GM21515 (cell line): Measurements from ENCODE around the gene NDUFC2.
"Not testable (repeated sequence)": the region's sequence is repeated elsewhere in the genome, so short reads cannot be mapped to it uniquely, and the experiment has no call there.

Source experiments
- ATAC-seq: cut with Tn5 transposase; IDR thresholded peaks from one replicate; pipeline ENCODE4 v1.9.1; 2021; ENCODE audit not compliant: unreplicated experiment

Gene NDUFC2

DNA sequence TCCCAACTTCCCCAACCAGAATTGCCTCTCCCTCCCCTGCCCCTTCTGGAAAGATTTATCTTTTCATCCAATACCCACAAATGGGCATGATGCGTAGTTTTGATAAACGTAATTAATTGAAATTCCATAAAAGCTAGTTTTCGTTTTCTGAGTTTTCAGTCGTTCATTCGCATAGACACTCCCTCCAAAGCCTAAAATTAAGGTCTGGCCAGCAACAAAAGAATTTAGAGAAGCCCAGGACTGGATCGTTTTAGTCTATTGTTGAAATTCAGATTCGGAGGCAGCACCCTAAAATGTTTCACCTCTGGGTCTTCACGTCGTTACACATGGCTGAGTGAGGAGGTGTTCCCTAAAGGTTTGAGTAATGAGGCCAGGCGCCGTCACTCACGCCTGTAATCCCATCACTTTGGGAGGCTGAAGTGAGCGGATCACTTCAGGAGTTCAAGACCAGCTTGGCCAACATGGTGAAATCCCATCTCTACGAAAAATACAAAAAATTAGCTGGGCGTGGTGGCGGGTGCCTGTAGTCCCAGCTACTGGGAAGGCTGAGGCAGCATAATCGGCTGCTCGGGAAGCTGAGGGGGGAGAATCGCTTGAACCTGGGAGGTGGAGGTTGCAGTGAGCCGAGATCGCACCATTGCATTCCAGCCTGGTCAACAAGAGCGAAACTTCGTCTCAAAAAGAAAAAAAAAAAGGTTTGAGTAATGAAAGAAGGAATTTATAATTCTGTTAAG is 589 bp upstream of the NDUFC2 start:
- ATAC-seq, result no peak

DNA sequence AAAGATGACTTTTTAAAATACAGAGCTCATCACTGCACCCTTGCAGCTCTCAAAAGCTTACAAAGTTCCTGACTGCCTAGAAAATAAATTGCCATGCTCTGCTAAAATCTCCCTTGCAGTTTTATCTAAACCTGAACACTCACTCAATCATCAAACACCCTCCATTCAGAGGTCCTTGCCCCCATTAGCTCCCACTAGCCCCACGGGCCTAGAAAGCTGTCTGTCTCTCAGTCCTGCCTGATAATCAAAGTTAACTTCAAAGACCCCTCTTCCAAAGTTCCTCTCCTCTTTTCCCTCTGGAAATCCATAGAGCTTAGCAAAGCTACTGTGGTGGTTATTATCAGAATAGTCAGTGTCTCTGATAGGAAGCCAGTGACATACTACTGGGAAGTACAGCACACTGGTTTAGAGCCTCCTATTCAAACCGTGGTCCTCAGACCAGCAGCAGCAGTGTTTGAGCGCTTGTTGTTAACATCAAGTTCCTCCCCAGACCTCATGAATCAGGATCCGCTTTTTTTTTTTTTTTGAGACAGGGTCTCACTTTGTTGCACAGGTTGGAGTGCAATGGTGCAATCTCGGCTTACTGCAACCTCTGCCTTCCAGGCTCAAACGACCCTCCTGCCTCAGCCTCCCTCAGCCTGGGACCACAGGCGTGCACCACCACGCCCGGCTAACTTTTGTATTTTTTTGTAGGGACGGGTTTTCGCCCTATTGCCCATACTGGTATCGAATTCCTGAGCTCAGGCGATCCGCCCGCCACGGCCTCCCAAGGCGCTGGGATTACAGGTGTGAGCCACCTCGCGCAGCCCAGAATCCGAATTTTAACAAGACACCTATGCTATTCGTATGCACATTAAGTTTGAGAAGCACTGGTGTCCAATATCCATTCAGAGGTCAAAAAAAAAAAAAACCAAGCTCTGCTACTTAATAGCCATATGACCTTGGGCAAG is 1.2 kb downstream of the NDUFC2 start:
- no peak for ATAC-seq

DNA sequence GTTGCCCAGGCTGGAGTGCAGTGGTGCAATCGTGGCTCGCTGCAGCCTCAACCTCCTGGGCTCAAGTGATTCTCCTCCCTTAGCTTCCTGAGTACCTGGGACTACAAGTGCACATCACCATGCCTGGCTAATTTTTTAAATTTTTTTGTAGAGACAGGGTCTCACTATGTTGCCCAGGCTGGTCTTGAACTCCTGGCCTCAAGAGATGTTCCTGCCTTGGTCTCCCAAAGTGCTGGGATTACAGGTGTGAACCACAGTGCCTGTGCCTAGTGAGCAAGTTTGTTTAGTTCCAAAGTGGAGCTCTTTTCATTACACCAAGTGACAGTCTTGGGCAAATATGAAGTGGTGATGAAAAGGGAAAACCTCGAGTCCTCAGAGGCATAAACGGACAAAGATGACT is 2.1 kb downstream of the NDUFC2 start:
- not testable (repeated sequence) for ATAC-seq

DNA sequence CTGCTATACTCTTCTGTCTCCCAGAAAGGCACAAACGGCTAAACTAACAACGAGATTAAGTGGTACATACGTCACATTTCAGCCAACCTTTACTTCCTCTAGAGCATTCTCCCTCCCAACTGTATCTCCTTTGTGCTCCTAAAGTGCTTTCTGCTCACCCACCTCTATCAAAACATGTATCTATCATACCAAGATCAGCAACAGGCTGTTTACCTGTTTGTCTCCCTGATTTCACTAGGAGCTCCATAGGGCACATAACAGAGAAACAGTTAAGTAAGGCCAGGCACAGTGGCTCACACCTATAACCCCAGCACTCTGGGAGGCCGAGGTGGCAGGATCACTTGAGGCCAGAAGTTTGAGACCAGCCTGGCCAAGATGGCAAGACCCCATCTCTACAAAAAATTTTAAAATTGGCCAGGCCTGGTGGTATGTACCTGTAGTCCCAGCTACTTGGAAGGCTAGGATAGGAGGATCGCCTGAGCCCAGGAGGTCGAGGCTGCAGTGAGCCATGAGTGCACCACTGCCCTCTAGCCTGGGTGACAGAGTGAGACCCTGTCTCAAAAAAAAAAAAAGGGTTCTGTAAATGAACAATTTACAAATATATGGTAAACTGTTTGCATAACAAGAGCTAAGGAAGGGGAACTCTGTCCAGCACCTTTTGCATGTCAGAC is 2.8 kb downstream of the NDUFC2 start:
- ATAC-seq, result no peak

DNA sequence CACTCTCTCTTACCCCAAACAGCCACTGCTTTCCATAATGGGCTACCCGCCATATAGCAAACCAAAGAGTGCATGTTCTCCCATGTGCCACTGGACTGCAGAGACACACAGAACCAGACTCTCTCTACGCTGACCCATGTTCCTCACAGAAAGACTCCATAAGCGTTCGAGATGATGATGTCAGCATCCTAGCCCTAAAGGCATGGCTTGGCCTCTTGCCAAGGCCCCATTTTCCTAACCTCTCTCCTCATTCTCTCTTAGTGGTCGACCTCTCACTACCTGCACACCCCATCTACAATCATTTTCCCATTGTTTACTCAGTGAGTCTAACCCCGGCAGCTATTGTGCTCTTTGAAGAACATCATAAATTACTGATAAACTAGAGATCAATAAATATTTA is 4.9 kb downstream of the NDUFC2 start:
- ATAC-seq, result no peak

DNA sequence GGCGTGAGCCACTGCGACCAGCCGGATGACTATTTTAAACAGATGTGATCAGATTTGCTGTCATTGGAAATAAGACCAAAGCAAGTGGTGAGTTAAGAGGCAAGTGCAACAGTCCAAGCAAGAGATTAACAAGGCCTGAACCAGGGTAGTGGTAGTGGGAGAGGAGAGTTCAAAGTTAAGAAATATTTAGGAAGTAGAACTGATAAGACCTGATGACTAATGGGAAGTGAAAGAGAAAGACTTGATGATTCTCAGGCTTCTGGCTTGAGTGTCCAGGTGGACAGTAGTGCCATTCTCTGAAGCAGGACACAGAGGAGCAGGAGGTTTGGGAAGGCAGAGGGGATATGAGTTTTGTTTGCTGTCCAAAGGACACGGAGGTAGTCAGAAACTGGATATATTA is 7.2 kb downstream of the NDUFC2 start:
- ATAC-seq, result no peak

DNA sequence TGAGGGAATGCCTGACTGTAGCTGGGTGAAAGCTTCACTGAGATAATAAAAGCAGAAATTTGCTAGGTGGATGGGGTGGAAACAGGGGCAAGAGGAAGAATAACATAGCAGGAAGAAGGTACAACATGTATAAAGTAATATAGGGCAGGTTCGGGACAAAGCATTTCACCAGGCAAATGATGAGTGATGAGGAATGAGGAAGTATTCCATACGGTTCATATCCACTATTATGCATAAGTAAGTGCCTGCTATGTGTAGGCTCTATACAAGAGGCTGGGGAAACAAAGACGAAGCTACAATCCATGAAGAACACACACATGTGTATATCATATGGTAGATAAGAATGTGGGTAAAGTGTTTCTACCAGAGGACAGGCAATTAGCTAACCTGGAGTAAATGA is 7.9 kb downstream of the NDUFC2 start:
- no peak for ATAC-seq

DNA sequence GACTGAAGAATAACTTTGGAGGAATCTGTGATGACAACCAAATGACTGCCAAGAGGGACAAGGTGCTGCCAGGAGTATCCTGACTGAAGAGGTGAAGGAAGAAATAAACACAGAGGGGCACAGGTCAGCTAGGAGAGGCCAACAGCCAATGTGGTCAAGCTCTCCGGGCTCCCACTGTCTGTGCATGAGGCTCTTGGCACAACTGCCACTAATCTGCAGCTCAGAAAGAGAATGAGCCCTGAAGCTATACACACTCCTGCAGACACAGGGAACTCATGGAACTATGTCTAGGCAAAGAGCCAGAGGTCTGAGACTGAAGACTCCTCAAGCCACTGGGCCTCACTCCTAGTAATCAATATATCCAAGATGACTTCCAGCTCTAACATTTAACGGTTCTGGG is 9.0 kb downstream of the NDUFC2 start:
- ATAC-seq, result no peak

DNA sequence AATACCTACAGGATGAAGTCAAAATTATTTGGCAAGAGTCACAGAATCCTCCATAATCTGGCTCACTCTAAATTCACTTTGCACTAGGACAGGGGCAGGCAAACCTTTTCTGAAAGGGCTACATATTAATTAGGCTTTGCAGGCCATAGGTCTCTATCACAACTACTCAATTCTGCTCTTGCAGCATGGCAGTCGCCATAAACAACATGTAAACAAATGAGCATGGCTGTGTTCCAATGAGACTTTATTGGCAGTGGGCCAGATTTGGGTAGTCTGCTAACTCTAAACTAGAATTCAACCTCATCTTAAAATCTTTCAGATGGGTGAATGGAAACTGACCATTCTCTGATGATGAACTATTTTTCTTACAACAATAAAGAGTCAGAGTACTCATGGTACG is 10.2 kb downstream of the NDUFC2 start:
- no peak for ATAC-seq

DNA sequence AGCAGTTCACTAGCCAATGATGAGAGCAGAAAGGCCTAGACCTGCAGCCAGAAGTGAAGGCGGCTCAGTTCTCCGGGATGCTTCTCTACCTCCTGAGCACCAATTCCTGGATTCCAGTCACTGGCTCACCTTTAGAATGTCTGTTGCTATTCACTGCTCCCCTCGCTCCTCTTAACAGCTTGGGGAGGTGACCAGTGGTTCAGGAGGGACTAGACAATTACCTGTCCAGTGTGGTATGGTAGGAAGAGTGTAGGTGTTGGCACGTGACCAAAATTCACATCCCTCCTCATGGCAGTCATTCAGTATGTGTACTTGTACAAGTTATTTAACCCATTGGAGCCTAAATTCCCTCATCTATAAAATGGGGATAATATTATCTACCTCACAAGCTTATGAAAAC is 12.0 kb downstream of the NDUFC2 start:
- no peak for ATAC-seq

DNA sequence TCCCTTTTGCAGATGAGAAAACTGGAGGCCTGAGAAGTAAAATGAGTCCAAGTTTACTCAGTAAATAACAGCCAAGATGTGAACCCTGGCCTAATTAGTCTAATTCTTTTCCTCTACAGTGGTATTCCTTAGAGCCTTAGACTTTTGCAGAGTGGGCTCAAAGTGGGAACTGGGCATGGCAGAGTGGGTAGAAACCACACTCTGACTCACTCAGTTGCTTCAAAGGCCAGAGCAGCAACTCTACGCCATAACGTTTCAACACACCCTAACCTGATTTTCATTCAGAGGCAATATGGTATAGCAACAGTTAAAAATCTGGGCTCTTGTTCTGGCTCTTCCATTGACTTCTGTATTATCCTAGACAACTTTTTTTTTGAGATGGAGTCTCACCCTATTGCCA is 13.2 kb downstream of the NDUFC2 start:
- ATAC-seq, result no peak

DNA sequence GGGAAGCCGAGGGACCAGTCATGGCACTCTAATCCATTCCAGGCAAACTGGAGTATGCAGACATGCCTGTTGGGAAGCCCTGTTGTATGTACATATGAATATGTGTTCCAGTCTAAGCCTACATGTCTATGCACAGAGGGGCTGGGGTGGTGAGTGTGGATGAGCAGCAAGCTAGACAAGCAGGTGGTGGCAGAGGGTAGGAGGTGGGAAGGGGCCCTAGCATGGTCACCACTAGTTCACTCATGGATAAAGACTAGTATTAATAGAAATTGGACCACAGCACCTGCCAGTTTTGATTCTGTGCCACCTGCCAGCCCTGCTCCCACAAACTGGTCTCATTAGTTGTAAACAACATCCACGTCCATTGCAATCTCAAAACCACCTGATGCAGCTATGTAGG is 14.5 kb downstream of the NDUFC2 start:
- no peak for ATAC-seq

DNA sequence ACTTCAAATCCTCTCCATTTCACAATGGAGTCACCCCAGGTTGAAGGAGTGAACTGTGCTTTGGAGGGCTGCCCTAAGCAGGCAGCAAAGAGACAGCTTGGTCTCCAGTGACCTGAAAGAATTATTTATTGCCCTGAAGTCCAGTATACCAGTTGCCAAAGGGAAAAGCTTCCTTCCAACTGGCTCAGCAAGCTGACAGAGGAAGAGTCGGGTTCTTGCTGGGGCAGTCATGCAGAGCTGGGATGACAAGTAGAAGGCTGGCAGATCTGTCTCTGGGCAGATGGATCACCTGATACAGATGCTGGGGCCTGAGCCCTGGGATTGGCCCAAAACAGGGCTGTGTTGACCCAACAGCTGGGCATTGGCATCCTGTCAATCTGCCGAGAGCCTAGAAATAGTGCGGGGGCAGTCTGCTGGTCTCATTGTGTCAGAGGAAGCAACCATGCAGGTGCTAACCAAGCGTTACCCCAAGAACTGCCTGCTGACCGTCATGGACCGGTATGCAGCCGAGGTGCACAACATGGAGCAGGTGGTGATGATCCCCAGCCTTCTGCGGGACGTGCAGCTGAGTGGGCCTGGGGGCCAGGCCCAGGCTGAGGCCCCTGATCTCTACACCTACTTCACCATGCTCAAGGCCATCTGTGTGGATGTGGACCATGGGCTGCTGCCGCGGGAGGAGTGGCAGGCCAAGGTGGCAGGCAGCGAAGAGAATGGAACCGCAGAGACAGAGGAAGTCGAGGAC is 16.1 kb downstream of the NDUFC2 start, which contains the start of gene THRSP:
THRSP (plus strand) TSS at position 422 of the 742 bp plus-strand sequence; CDS start at position 443, 21 bp downstream.
- no peak for ATAC-seq

DNA sequence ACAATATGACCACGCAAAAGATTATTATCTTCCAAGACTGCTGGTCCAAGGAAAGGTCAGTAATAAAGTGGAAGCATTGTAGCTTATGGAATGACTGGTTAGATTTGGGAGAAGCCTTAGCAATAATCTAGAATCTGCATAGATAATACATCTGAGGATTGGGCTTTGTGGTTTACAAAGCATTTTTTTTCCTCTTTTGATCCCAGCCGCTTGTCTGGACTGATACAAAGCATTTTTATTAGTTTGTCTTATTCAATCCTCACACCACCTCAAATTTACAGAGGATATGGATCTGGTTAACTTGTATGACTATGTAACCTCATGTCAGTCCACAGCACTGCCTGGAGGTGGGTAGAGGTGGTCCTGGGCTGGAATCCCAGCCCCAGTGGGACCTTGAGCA is 17.0 kb downstream of the NDUFC2 start:
- ATAC-seq, result no peak

DNA sequence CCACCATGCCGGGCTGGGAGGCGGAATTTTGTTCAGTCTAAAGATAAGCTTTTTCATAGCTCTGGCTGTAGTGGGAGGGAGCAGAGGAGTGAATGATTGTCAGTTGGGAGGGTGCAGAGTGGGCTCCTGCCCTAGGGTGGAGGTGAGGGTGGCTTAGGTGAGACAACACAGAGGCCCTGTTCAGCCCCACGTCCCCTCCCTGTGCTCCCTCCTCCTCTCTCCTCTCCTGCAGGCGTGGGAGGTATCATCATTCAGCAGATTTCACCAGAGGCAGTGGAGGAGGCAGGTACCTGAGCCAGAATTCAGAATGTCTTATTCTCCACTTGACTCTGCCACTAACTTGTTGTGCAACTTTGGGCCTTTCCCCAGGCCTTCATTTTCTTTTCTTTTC is 17.7 kb downstream of the NDUFC2 start:
- no peak for ATAC-seq

DNA sequence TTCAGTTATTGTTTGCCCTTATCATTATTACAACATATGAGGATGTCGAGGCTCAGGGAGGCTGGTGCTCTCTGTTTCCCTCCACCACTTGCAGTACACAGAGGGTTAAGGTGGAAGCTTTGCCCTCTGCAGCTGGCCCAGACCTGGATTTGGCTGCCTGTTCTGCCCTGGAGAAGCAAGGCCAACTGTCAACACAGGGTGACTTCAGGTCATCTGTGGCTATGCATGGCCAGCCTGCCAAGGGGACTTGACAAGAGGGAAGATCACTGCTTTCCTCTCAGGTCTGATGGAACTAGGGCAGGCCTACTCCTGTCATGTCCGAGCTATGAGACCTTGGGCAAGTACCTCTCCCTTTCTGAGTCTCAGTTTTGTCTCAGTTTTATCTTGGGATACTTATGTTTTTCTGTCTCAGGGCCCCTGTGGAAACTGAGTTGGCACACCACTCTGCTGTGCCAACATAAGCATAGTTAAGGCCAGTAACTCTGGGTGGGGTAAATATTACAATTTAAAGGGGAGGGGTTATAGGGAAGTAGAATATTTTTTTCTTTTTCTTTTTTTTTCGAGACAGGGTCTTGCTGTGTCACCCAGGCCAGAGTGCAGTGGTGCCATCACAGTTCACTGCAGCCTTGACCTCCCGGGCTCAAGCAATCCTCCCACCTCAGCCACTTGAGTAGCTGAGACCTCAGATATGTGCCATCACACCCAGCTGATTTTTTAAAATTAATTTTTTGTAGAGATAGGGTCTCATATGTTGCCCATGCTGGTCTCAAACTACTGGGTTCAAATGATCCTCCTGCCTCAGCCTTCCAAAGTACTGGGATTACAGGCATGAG is 18.4 kb downstream of the NDUFC2 start:
- no peak for ATAC-seq

DNA sequence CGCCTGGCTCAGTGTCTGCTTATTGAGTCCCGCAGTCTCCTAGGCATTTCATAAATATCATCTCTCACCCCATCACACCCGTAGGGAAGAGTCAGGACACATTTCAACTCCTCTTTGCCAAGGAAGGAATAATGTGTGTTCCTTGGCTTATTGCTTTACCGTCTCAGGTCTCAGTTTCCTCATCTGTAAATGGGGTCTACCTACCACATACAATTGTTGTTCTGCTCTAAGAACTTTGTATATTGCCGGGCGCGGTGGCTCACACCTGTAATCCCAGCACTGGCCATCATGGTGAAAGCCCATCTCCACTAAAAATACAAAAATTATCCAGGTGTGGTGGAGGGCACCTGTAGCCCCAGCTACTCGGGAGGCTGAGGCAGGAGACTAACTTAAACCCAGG is 19.1 kb downstream of the NDUFC2 start:
- no peak for ATAC-seq

DNA sequence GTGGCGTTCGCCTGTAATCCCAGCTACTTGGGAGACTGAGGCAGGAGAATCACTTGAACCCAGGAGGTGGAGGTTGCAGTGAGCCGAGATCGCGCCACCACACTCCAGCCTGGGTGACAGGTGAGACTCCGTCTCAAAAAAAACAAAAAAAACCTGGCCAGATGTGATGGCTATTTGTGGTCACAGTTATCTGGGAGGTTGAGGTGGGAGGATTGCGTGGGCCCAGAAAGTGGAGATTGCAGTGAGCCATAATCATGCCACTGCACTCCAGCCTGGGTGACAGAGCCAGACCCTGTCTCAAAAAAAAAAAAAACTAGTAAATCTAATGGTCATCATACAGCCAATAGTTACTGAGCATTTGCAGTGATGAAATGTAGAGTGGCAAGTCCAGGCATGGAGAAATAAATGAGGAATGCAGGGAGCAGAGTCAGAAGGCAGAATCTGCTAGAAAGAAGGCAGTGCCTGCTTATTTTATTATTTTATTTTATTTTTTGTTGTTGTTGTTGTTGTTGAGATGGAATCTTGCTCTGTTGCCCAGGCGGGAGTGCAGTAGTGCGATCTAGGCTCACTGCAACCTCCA is 19.8 kb downstream of the NDUFC2 start:
- ATAC-seq, result not testable (repeated sequence)

DNA sequence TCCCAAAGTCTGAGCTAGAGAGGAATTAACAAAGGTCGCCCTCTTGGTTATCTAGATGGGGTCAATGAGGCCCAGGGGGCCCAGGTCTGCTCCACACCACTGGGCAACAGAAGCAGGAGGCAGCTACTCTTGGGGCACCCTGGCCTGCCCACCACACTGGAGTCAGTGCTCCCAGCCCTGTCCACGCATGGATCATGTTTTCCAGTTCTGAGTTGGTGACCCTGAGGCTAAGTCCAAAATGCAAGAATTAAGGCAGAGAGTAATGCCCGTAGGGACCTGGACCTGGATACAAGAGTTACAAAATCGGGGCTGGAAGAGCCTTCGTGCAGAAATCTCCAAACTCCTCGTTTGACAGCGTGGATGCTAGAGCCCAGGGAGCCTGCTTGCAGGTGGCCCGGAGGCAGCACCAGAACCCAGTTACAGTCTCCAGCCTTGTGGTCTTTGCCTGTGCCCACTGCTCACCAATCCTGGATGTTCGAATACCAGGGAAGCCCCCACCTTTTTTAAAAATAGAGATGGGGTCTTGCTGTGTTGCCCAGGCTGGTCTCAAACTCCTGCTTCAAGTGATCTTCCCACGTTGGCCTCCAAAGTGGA is 22.1 kb downstream of the NDUFC2 start:
- ATAC-seq, result no peak
